ENCODE measurements around the gene ZFAND2A.

GRCh38 chr7:1121476-1121875 is 38.5 kb downstream of the ZFAND2A start:
- TF ChIP-seq EGR1 (IDR thresholded peaks at IDR 0.05) (no peak), USF1 (IDR thresholded peaks at IDR 0.05) (no peak), REST (IDR thresholded peaks at IDR 0.05; ENCODE audit: low read depth) (no peak), TAF1 (IDR thresholded peaks at IDR 0.05; ENCODE audit: low read depth) (no peak), EP300 (IDR thresholded peaks at IDR 0.05; ENCODE audit: borderline replicate concordance) (no peak), MAX (IDR thresholded peaks at IDR 0.05) (no peak), YY1 (IDR thresholded peaks at IDR 0.05; ENCODE audit: low read depth) (no peak), FOXM1 (IDR thresholded peaks at IDR 0.05; ENCODE audit: borderline replicate concordance, low read depth) (no peak), RAD21 (IDR thresholded peaks at IDR 0.05; ENCODE audit: low read depth) (no peak), TEAD4 (IDR thresholded peaks at IDR 0.05) (no peak), CEBPB (IDR thresholded peaks at IDR 0.05) (no peak), TCF12 (IDR thresholded peaks at IDR 0.05; ENCODE audit: low read depth) (no peak)

All from Ishikawa (cell line).